GM19240 (cell line): ENCODE measurements around the gene MUC5B.

ENCODE experiments used
- DNase-seq: peaks from one replicate; pipeline ENCODE4 v3.0.0; 2011; ENCODE audit warnings: low spot score; ENCODE audit not compliant: insufficient read length

Gene MUC5B

GRCh38 chr11:1221848-1222311, 986 bp upstream of the MUC5B start:
- no peak for DNase-seq

- DNase-seq: no peak
Measured at GRCh38 chr11:1223346-1224110, 662 bp downstream of the MUC5B start.

- DNase-seq: no peak
Measured at GRCh38 chr11:1224111-1224490, 1.2 kb downstream of the MUC5B start.

- no peak for DNase-seq
Measured at GRCh38 chr11:1224491-1225385, 1.9 kb downstream of the MUC5B start.

GRCh38 chr11:1225386-1226225, 2.7 kb downstream of the MUC5B start:
- DNase-seq: no peak

GRCh38 chr11:1226226-1226985, 3.5 kb downstream of the MUC5B start:
- DNase-seq: no peak

- DNase-seq: no peak
Measured at GRCh38 chr11:1226986-1227550, 4.2 kb downstream of the MUC5B start.

- no peak for DNase-seq
Measured at GRCh38 chr11:1227551-1228100, 4.8 kb downstream of the MUC5B start.

GRCh38 chr11:1228101-1228821, 5.4 kb downstream of the MUC5B start:
- no peak for DNase-seq

- no peak for DNase-seq
Measured at GRCh38 chr11:1228921-1229451, 6.1 kb downstream of the MUC5B start.

- no peak for DNase-seq
Measured at GRCh38 chr11:1229471-1230120, 6.7 kb downstream of the MUC5B start.

- DNase-seq: no peak
Measured at GRCh38 chr11:1230121-1230455, 7.2 kb downstream of the MUC5B start.

GRCh38 chr11:1230456-1231395, 7.9 kb downstream of the MUC5B start:
- DNase-seq: no peak

- no peak for DNase-seq
Measured at GRCh38 chr11:1231396-1232020, 8.6 kb downstream of the MUC5B start.

GRCh38 chr11:1232021-1232882, 9.4 kb downstream of the MUC5B start:
- no peak for DNase-seq

GRCh38 chr11:1232883-1233321, 10.0 kb downstream of the MUC5B start:
- DNase-seq: no peak
